SW 1271 (cell line): Measurements from ENCODE around the gene CCR7.
"Not testable (repeated sequence)": the region's sequence is repeated elsewhere in the genome, so short reads cannot be mapped to it uniquely, and the experiment has no call there.

Experiments used
- DNase-seq, 2 experiments: peaks; one replicate each; lab custom pipeline; 2025; lab: John Stamatoyannopoulos, UW

The CCR7 gene

GRCh38 chr17:40551091-40551878 is 14.0 kb downstream of the CCR7 start:
- no peak for DNase-seq

- no peak for DNase-seq
These were observed 14.7 kb downstream of the CCR7 start for GRCh38 chr17:40550608-40551007.

- no peak for DNase-seq
These were observed 16.1 kb downstream of the CCR7 start for GRCh38 chr17:40548982-40549685.

- no peak for DNase-seq
These were observed 16.7 kb downstream of the CCR7 start for GRCh38 chr17:40548491-40548981.

- no peak for DNase-seq
These were observed 17.3 kb downstream of the CCR7 start for GRCh38 chr17:40547785-40548478.

- no peak for DNase-seq
These were observed 18.0 kb downstream of the CCR7 start for GRCh38 chr17:40547079-40547784.

- DNase-seq: not testable (repeated sequence)
These were observed 18.8 kb downstream of the CCR7 start for GRCh38 chr17:40546497-40546896.

- no peak for DNase-seq
These were observed 19.6 kb downstream of the CCR7 start for GRCh38 chr17:40545660-40546059.

GRCh38 chr17:40542558-40543411 is 22.5 kb downstream of the CCR7 start:
- DNase-seq: no peak

- DNase-seq: no peak
These were observed 23.3 kb downstream of the CCR7 start for GRCh38 chr17:40541873-40542557.

GRCh38 chr17:40541060-40541872 is 24.0 kb downstream of the CCR7 start:
- DNase-seq: no peak

- no peak for DNase-seq
These were observed 24.8 kb downstream of the CCR7 start for GRCh38 chr17:40540448-40540847.

GRCh38 chr17:40539711-40540411 is 25.4 kb downstream of the CCR7 start:
- no peak for DNase-seq

- DNase-seq: no peak
These were observed 26.2 kb downstream of the CCR7 start for GRCh38 chr17:40538936-40539705.

- no peak for DNase-seq
These were observed 27.0 kb downstream of the CCR7 start for GRCh38 chr17:40538019-40538935.

GRCh38 chr17:40536295-40537171 is 28.7 kb downstream of the CCR7 start:
- no peak for DNase-seq
